Measurements from ENCODE around the gene IQGAP3. TPM values are rescaled to one million over a fixed set of nuclear protein-coding genes. Genes with fewer than 3 reads are reported as not detected.
A peak's percentile ranks its signal among the peaks of the same experiment; 100 is the strongest.

The IQGAP3 gene
- total RNA-seq, 4 donors from 2014 or later, result 7.1 to 12.8 (median 8.6) TPM

DNA sequence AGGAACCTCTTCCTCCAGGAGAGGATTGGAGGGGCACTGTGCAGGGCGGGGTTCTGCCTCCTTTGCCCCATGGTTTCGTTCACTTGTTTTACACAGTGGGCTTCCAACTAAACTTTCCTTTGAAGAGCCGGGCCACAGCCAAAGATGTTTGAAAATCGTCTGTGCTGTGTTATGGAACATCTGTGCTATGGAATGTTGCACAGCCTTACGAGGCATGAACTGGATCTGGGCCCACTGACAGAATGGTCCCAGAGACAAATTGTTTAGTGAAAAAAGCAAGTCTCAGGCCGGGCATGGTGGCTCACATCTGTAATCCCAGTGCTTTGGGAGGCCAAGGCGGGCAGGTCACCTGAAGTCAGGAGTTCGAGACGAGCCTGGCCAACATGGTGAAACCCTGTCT, 59.2 kb downstream of the IQGAP3 start:
- Histone ChIP-seq H3K27ac (peak overlapping the region in 2 of 4 donors; percentile 25 to 39), H3K36me3 (no peaks in the 10 kb centered on the region)
- intact Hi-C loops (cut with DNase I), result no loop called here

GRCh38 chr1:156511644-156512043, 60.7 kb downstream of the IQGAP3 start:
- H3K27ac ChIP-seq, result peak overlapping the region; percentile 9 to 87 (median 55)
- WGBS, 2 donors, result 53 to 54% methylated on average over 7 of the region's 7 CpGs
- DNase-seq, result no peak
- no peaks in the 10 kb centered on the region for H3K27me3 ChIP-seq
- H3K4me1 ChIP-seq, result peaks cover 0 to 55% (median 33%) of the 10 kb centered on the region in 3 donors
- H3K9me3 ChIP-seq, result no peaks in the 10 kb centered on the region
- no peak for TF ChIP-seq POLR2A (IDR thresholded peaks at IDR 0.05)
- no peaks in the 10 kb centered on the region for H3K36me3 ChIP-seq
- H3K4me3 ChIP-seq, result no peak overlapping the region
- intact Hi-C loops (cut with DNase I), result no loop called here

More for the DNA sequence above, 59.2 kb downstream of the IQGAP3 start:
- Histone ChIP-seq H3K27me3 (no peaks in the 10 kb centered on the region), H3K4me1 (peaks cover 0 to 48% (median 28%) of the 10 kb centered on the region in 3 donors), H3K4me3 (no peak overlapping the region), H3K9me3 (no peaks in the 10 kb centered on the region)
- TF ChIP-seq POLR2A (IDR thresholded peaks at IDR 0.05), result no peak
- TF ChIP-seq, protein P1, sequence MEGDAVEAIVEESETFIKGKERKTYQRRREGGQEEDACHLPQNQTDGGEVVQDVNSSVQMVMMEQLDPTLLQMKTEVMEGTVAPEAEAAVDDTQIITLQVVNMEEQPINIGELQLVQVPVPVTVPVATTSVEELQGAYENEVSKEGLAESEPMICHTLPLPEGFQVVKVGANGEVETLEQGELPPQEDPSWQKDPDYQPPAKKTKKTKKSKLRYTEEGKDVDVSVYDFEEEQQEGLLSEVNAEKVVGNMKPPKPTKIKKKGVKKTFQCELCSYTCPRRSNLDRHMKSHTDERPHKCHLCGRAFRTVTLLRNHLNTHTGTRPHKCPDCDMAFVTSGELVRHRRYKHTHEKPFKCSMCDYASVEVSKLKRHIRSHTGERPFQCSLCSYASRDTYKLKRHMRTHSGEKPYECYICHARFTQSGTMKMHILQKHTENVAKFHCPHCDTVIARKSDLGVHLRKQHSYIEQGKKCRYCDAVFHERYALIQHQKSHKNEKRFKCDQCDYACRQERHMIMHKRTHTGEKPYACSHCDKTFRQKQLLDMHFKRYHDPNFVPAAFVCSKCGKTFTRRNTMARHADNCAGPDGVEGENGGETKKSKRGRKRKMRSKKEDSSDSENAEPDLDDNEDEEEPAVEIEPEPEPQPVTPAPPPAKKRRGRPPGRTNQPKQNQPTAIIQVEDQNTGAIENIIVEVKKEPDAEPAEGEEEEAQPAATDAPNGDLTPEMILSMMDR (IDR thresholded peaks at IDR 0.05), result no peak
- DNase-seq, result no peak
- WGBS, 2 donors, result 52 to 65% methylated on average over 8 to 9 of the region's 9 CpGs

DNA sequence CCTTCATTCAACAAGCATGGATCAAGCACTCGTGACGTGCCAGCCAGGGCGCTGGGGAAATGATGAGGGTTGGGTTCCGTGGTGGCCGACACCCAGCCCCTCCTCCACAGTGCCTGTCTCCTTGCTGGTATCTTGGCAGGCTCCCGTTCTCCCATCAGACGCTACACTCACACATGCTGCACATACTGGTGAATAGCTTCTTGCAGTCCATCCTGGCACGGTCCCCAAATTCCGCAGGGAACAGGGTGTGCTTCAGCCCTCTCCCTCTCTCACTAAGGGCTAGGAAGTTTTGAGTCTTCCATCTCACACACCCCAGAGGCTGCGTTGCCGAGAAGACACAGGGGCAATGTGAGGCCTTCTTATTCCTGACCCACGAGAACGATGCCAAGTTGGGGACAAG, 61.7 kb downstream of the IQGAP3 start:
- Histone ChIP-seq H3K4me3 (no peak overlapping the region), H3K27ac (peak overlapping the region; percentile 75 to 100 (median 90)), H3K36me3 (no peaks in the 10 kb centered on the region), H3K9me3 (no peaks in the 10 kb centered on the region), H3K4me1 (peaks cover under 1 to 63% (median 37%) of the 10 kb centered on the region in 3 donors), H3K27me3 (no peaks in the 10 kb centered on the region)
- 28 to 30% methylated on average over 9 to 11 of the region's 13 CpGs for WGBS, 2 donors
- TF ChIP-seq, protein P1 (IDR thresholded peaks at IDR 0.05), result no peak
- TF ChIP-seq POLR2A (IDR thresholded peaks at IDR 0.05), result no peak
- no peak for DNase-seq
- intact Hi-C loops (cut with DNase I), result no loop called here

- intact Hi-C loops (cut with DNase I), result no loop called here
- whole genome bisulfite sequencing, 2 donors, result 84 to 87% methylated on average over 5 to 9 of the region's 9 CpGs
- H3K27me3 ChIP-seq, result no peaks in the 10 kb centered on the region
- TF ChIP-seq, protein P1 (IDR thresholded peaks at IDR 0.05), result no peak
- TF ChIP-seq POLR2A (IDR thresholded peaks at IDR 0.05), result no peak
- H3K4me3 ChIP-seq, result no peak overlapping the region
- no peak for DNase-seq
- H3K4me1 ChIP-seq, result peaks cover 8 to 73% (median 44%) of the 10 kb centered on the region in 3 donors
- no peaks in the 10 kb centered on the region for H3K36me3 ChIP-seq
- H3K27ac ChIP-seq, result peak overlapping the region; percentile 75 to 100 (median 90)
- H3K9me3 ChIP-seq, result no peaks in the 10 kb centered on the region
Observed at GRCh38 chr1:156509424-156510034, 62.8 kb downstream of the IQGAP3 start.

DNA sequence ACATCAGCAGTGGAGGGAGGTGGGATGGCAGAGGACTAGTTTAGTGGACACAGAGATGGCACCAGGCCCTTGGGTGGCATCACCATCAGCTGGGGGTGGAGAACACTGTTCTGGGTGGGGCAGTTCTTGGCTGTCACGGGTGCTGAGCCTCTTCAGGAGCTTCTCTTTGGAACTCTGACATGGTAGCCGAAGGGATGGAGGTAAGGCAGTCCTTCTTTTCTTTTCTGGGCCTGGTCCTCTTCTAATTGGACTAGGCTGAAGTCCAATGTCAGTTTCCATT, 63.5 kb downstream of the IQGAP3 start:
- Histone ChIP-seq H3K27ac (peak overlapping the region; percentile 75 to 100 (median 90)), H3K36me3 (no peaks in the 10 kb centered on the region), H3K4me3 (no peak overlapping the region), H3K4me1 (peaks cover 15 to 79% (median 50%) of the 10 kb centered on the region in 3 donors), H3K9me3 (no peaks in the 10 kb centered on the region), H3K27me3 (no peaks in the 10 kb centered on the region)
- intact Hi-C loops (cut with DNase I), result no loop called here
- 57 to 79% methylated on average over 1 to 2 of the region's 2 CpGs for WGBS, 2 donors
- DNase-seq, result no peak
- TF ChIP-seq, protein P1 (IDR thresholded peaks at IDR 0.05), result no peak
- no peak for TF ChIP-seq POLR2A (IDR thresholded peaks at IDR 0.05)

Measured in esophagus squamous epithelium (tissue), 5 donors.